H9 (cell line): Measurements from ENCODE around the gene G6PC1. TPM values are rescaled to one million over a fixed set of nuclear protein-coding genes. Genes with fewer than 3 reads are reported as not detected.

ENCODE experiments used
- DNase-seq: peaks from one replicate; pipeline ENCODE4 v3.0.0-alpha.2; 2017
- H2AFZ ChIP-seq: one replicate; pipeline ENCODE4 v1.6.1; 2013; ENCODE audit warnings: mild to moderate bottlenecking, low read length, control low read depth, moderate library complexity
- H2AK5ac ChIP-seq: 2 replicates; pipeline ENCODE4 v1.6.1; 2013; ENCODE audit warnings: low read length, control low read depth, mixed read lengths; ENCODE audit not compliant: insufficient read length
- H2BK120ac ChIP-seq: one replicate; pipeline ENCODE4 v1.6.1; 2013; ENCODE audit warnings: low read depth, mild to moderate bottlenecking, low read length, control low read depth, inconsistent platforms; ENCODE audit not compliant: poor library complexity, severe bottlenecking
- H2BK12ac ChIP-seq: 2 replicates; pipeline ENCODE4 v1.6.1; 2013; ENCODE audit warnings: low read length, control low read depth, mixed read lengths, low read depth; ENCODE audit not compliant: insufficient read length
- H2BK15ac ChIP-seq: 2 replicates; pipeline ENCODE4 v1.6.1; 2013; ENCODE audit warnings: low read depth, low read length, control low read depth
- H2BK20ac ChIP-seq: one replicate; pipeline ENCODE4 v1.6.1; 2013; ENCODE audit warnings: low read depth, mild to moderate bottlenecking, low read length, control low read depth, inconsistent platforms; ENCODE audit not compliant: poor library complexity, severe bottlenecking
- H2BK5ac ChIP-seq: 2 replicates; pipeline ENCODE4 v1.6.1; 2013; ENCODE audit warnings: low read length, control low read depth, mixed read lengths; ENCODE audit not compliant: insufficient read length
- H3K14ac ChIP-seq: 2 replicates; pipeline ENCODE4 v1.6.1; 2013; ENCODE audit warnings: low read length, control low read depth; ENCODE audit not compliant: insufficient read depth
- H3K18ac ChIP-seq: 2 replicates; pipeline ENCODE4 v1.6.1; 2013; ENCODE audit warnings: low read depth, mild to moderate bottlenecking, mixed read lengths, low read length, control low read depth; ENCODE audit not compliant: insufficient read length
- H3K23ac ChIP-seq: 2 replicates; pipeline ENCODE4 v1.6.1; 2013; ENCODE audit warnings: low read length, control low read depth, mixed read lengths, low read depth; ENCODE audit not compliant: insufficient read length
- H3K23me2 ChIP-seq: 2 replicates; pipeline ENCODE4 v1.6.1; 2013; ENCODE audit warnings: low read depth, mild to moderate bottlenecking, mixed read lengths, low read length, control low read depth; ENCODE audit not compliant: insufficient read length, poor library complexity, severe bottlenecking
- H3K27ac ChIP-seq: 2 replicates; pipeline ENCODE4 v1.5.1; 2013; ENCODE audit warnings: low read length, control low read depth, mixed read lengths, low read depth; ENCODE audit not compliant: insufficient read length
- H3K27me3 ChIP-seq: 2 replicates; pipeline ENCODE4 v1.6.1; 2013; ENCODE audit warnings: low read length, control low read depth, inconsistent platforms; ENCODE audit not compliant: insufficient read depth
- H3K4ac ChIP-seq: 2 replicates; pipeline ENCODE4 v1.6.1; 2013; ENCODE audit warnings: low read depth, mild to moderate bottlenecking, control low read depth, inconsistent platforms, low read length, moderate library complexity
- H3K4me1 ChIP-seq: 2 replicates; pipeline ENCODE4 v1.6.1; 2013; ENCODE audit warnings: low read length, control low read depth, inconsistent platforms; ENCODE audit not compliant: insufficient read depth
- H3K4me2 ChIP-seq: 2 replicates; pipeline ENCODE4 v1.6.1; 2013; ENCODE audit warnings: low read length, control low read depth, mixed read lengths; ENCODE audit not compliant: insufficient read length, insufficient read depth
- H3K56ac ChIP-seq: 2 replicates; pipeline ENCODE4 v1.6.1; 2013; ENCODE audit warnings: low read depth, mild to moderate bottlenecking, mixed read lengths, low read length, control low read depth; ENCODE audit not compliant: insufficient read length
- H3K79me1 ChIP-seq: 2 replicates; pipeline ENCODE4 v1.6.1; 2013; ENCODE audit warnings: low read depth, mild to moderate bottlenecking, moderate library complexity, low read length, control low read depth, inconsistent platforms; ENCODE audit not compliant: insufficient read depth, poor library complexity, severe bottlenecking
- H3K79me2 ChIP-seq: 2 replicates; pipeline ENCODE4 v1.6.1; 2013; ENCODE audit warnings: low read length, control low read depth, inconsistent platforms; ENCODE audit not compliant: insufficient read depth
- H3K9ac ChIP-seq: 2 replicates; pipeline ENCODE4 v1.6.1; 2013; ENCODE audit warnings: low read length, control low read depth, mixed read lengths; ENCODE audit not compliant: insufficient read length; ENCODE audit errors: extremely low read depth
- H3K9me3 ChIP-seq: one replicate; pipeline ENCODE4 v1.6.1; 2013; ENCODE audit warnings: low read depth, low read length, inconsistent platforms; ENCODE audit not compliant: control insufficient read depth
- H3T11ph ChIP-seq: one replicate; pipeline ENCODE4 v1.6.1; 2013; ENCODE audit warnings: mild to moderate bottlenecking, low read length, control low read depth, inconsistent platforms
- H4K20me1 ChIP-seq: one replicate; pipeline ENCODE4 v1.6.1; 2013; ENCODE audit not compliant: control insufficient read depth, insufficient read length, insufficient read depth
- H4K5ac ChIP-seq: 2 replicates; pipeline ENCODE4 v1.6.1; 2013; ENCODE audit warnings: low read depth, mild to moderate bottlenecking, mixed read lengths, low read length, control low read depth; ENCODE audit not compliant: insufficient read length
- H4K8ac ChIP-seq: replicated peaks from 2 replicates; pipeline ENCODE4 v1.6.1; 2013; ENCODE audit warnings: low read length, control low read depth, mixed read lengths, low read depth; ENCODE audit not compliant: insufficient read length
- H4K91ac ChIP-seq: 2 replicates; pipeline ENCODE4 v1.6.1; 2013; ENCODE audit warnings: low read depth, mild to moderate bottlenecking, moderate library complexity, mixed read lengths, low read length, control low read depth; ENCODE audit not compliant: insufficient read length
- H3K27ac Mint-ChIP-seq, 3 experiments: 2 replicates in 2 of 3; 3 replicates in 1 of 3; pipeline ENCODE4 v1.8.0; 2020 to 2021; ENCODE audit warnings: mixed read lengths in 3 of 3, mild to moderate bottlenecking in 1 of 3, moderate library complexity in 1 of 3
- H3K27me3 Mint-ChIP-seq: 2 replicates; pipeline ENCODE4 v1.8.0; 2021; ENCODE audit warnings: low read depth, mild to moderate bottlenecking, moderate library complexity, mixed read lengths
- H3K36me3 Mint-ChIP-seq, 3 experiments: 2 replicates in 2 of 3; 3 replicates in 1 of 3; pipeline ENCODE4 v1.8.0; 2020 to 2021; ENCODE audit warnings: low read depth in 3 of 3, mixed read lengths in 3 of 3; ENCODE audit not compliant: insufficient read depth in 1 of 3
- H3K4me1 Mint-ChIP-seq, 2 experiments: 2 replicates each; pipeline ENCODE4 v1.8.0; 2020; ENCODE audit warnings: mixed read lengths in 2 of 2
- H3K4me3 Mint-ChIP-seq, 2 experiments: 2 replicates in 1 of 2; 3 replicates in 1 of 2; pipeline ENCODE4 v1.8.0; 2020 to 2021; ENCODE audit warnings: mild to moderate bottlenecking in 2 of 2, mixed read lengths in 2 of 2, moderate library complexity in 1 of 2
- H3K9me3 Mint-ChIP-seq, 2 experiments: 2 replicates in 1 of 2; 3 replicates in 1 of 2; pipeline ENCODE4 v1.8.0; 2020; ENCODE audit warnings: mild to moderate bottlenecking in 2 of 2, mixed read lengths in 2 of 2, moderate library complexity in 1 of 2
- CTCF ChIP-seq: fragments of 200-600 bp; sonication (generic); conservative IDR thresholded peaks from 3 replicates; pipeline ENCODE4 v1.8.0; 2021; ENCODE audit warnings: antibody characterized with exemption, mild to moderate bottlenecking
- WGBS: extraction: QIAGEN DNeasy Blood & Tissue Kit; methylation state at CpG from one replicate; pipeline ENCODE4 v1.1.7; 2013; ENCODE audit warnings: missing lambda C conversion rate, low lambda C conversion rate, mixed read lengths; ENCODE audit not compliant: insufficient read length; ENCODE audit errors: extremely low coverage; 5-methylcytosine and 5-hydroxymethylcytosine counted together
- total RNA-seq: library from RNA; stranded (reverse); gene quantifications from 2 replicates; pipeline ENCODE4 v1.2.1, GENCODE V29; 2021

The G6PC1 gene
- total RNA-seq, 1 experiment from 2014 or later = not detected

- no peak overlapping the region for H4K91ac ChIP-seq
- Mint-ChIP-seq H3K27ac (no peak overlapping the region), H3K27me3 (peaks cover 2% of the 10 kb centered on the region; the same call in 1 of the 2 replicates), H3K4me3 (no peak overlapping the region), H3K4me1 (no peaks in the 10 kb centered on the region), H3K36me3 (no peaks in the 10 kb centered on the region; a peak in 1 of 7 replicates), H3K9me3 (no peaks in the 10 kb centered on the region)
- H3K79me1 ChIP-seq = no peaks in the 10 kb centered on the region
- H3K14ac ChIP-seq = no peak overlapping the region
- H3K79me2 ChIP-seq = no peaks in the 10 kb centered on the region
- H3T11ph ChIP-seq = no peak overlapping the region
- no peak overlapping the region for H3K27ac ChIP-seq
- no peak overlapping the region for H2AFZ ChIP-seq
- no peaks in the 10 kb centered on the region for H3K27me3 ChIP-seq
- no peak overlapping the region for H2BK120ac ChIP-seq
- H3K18ac ChIP-seq = no peak overlapping the region
- no peak overlapping the region for H4K8ac ChIP-seq
- H2BK12ac ChIP-seq = no peak overlapping the region
- no peak overlapping the region for H3K4ac ChIP-seq
- H2BK15ac ChIP-seq = no peak overlapping the region
- no peak overlapping the region for H4K5ac ChIP-seq
- no peak for TF ChIP-seq CTCF
- H3K9me3 ChIP-seq = no peaks in the 10 kb centered on the region
- H3K23me2 ChIP-seq = no peaks in the 10 kb centered on the region
- no peak overlapping the region for H3K23ac ChIP-seq
- no peak overlapping the region for H2BK5ac ChIP-seq
- no peaks in the 10 kb centered on the region for H3K4me1 ChIP-seq
- no peaks in the 10 kb centered on the region for H4K20me1 ChIP-seq
- no peak overlapping the region for H2AK5ac ChIP-seq
- no peak overlapping the region for H3K56ac ChIP-seq
- no peak overlapping the region for H3K4me2 ChIP-seq
- WGBS = no CpG with 5 or more reads among the region's 1 CpG
- H2BK20ac ChIP-seq = no peak overlapping the region
- DNase-seq = no peak
- no peak overlapping the region for H3K9ac ChIP-seq
Observed at GRCh38 chr17:42857389-42857788, 43.2 kb upstream of the G6PC1 start.
